ENCODE data around the gene PADI2.

DNA sequence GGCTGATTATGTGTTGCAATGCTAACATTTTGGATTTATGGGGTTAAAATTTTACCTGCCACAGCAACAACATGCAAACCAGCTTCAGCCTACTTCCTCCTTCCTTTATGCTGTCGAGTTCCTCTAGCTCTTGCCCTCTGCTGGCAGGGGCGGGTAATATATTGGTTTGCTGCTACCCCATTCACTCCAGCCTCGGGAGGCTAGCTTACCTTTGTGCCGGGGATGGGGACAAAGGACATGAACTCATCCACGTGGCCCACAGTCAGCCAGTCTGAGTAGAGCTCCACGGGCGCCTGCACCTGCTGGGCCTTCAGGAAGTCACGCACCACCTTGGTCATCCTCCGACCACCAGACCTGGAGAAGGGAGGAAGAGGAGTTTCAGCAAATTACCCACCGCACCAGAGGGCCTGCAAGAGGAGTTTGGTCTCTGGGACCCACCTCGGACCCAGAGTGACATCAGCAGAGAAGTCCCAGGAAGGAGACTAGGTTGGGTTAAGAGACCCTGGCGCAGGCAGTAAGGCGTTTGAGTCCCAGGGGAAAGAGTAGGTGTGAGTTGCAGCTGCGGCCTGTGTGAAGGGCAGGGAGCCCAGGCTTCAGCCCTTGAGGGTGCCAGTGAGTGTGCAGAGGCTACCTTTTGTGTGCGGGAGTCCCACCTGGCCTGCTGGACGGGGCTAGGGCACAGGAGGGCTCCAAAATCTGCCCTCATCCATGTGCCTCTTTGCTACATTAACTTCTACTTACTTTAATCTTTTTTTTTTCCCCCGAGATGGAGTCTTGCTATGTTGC is 43.6 kb downstream of the PADI2 start:
- TF ChIP-seq POLR2AphosphoS5 (IDR thresholded peaks at IDR 0.05; ENCODE audit: low read depth, low read length) (no peak), POLR2A (IDR thresholded peaks at IDR 0.05; ENCODE audit: low read depth, low read length) (no peak)

Data from GM12891 (cell line).